Muscle of leg (tissue), 16 donors: ENCODE results near the gene MOB3A. TPM values are rescaled to one million over a fixed set of nuclear protein-coding genes. Genes with fewer than 3 reads are reported as not detected.
A peak's percentile ranks its signal among the peaks of the same experiment; 100 is the strongest.

Experiments
- DNase-seq: peaks from one replicate; pipeline ENCODE4 v3.0.0; 2013
- H3K27ac ChIP-seq: one replicate; pipeline ENCODE4 v1.5.1; 2013; ENCODE audit warnings: mild to moderate bottlenecking, low read length, control low read depth
- H3K27me3 ChIP-seq: one replicate; pipeline ENCODE4 v1.6.1; 2013; ENCODE audit warnings: low read length; ENCODE audit not compliant: control insufficient read depth, insufficient read depth
- H3K36me3 ChIP-seq: one replicate; pipeline ENCODE4 v1.6.1; 2013; ENCODE audit warnings: low read length; ENCODE audit not compliant: control insufficient read depth, insufficient read depth
- H3K4me1 ChIP-seq: one replicate; pipeline ENCODE4 v1.6.1; 2013; ENCODE audit warnings: low read length; ENCODE audit not compliant: control insufficient read depth, insufficient read depth
- H3K4me3 ChIP-seq: one replicate; pipeline ENCODE4 v1.5.1; 2013; ENCODE audit warnings: low read length, control low read depth
- H3K9me3 ChIP-seq: replicated peaks from 2 replicates; pipeline ENCODE4 v1.6.1; 2013; ENCODE audit warnings: low read depth, low read length; ENCODE audit not compliant: control insufficient read depth
- WGBS: methylation state at CpG from one replicate; pipeline ENCODE4 v1.1.5; 2013; ENCODE audit warnings: missing lambda C conversion rate; ENCODE audit not compliant: insufficient coverage; 5-methylcytosine and 5-hydroxymethylcytosine counted together
- long read RNA-seq, 11 donors: transcript quantifications; one replicate each; lab custom pipeline, GENCODE V29; 2026
- polyA plus RNA-seq, 8 donors: library from polyadenylated mRNA; unstranded; fragments of 120-200 nt; gene quantifications; one replicate each; pipeline versions ENCODE4 v1.2.1 to v1.2.3, GENCODE V29; 2013; ENCODE audit warnings: inconsistent platforms in 1 of 8, low replicate concordance in 1 of 8; ENCODE audit not compliant: insufficient read length in 8 of 8, insufficient read depth in 1 of 8
- total RNA-seq: library from RNA; stranded (reverse); fragments of 120-200 nt; gene quantifications from one replicate; pipeline ENCODE4 v1.2.4, GENCODE V29; 2013

MOB3A gene
- total RNA-seq (7.4 TPM), polyA plus RNA-seq (10 to 100 TPM; 14.7 to 22.1 (median 17.3) TPM)
- long read RNA-seq, donor 1 = 0 reads
- long read RNA-seq, donor 2, partial matches to known transcripts = 0 of 1 reads
- long read RNA-seq, donor 2, other reads (novel, unspliced or antisense) = 0 of 1 reads
- long read RNA-seq, donor 3, transcript MOB3A-201 (5 exons, 3,391 nt) = major isoform, 9 of 9 reads
- long read RNA-seq, donor 3, partial matches to known transcripts = 0 of 9 reads
- long read RNA-seq, donor 3, other reads (novel, unspliced or antisense) = 0 of 9 reads
- long read RNA-seq, donor 4, partial matches to known transcripts = 0 of 6 reads
- long read RNA-seq, donor 4, other reads (novel, unspliced or antisense) = 0 of 6 reads
- long read RNA-seq, donor 5, partial matches to known transcripts = 0 of 4 reads
- long read RNA-seq, donor 5, other reads (novel, unspliced or antisense) = 0 of 4 reads
- long read RNA-seq, donor 6, partial matches to known transcripts = 0 of 4 reads
- long read RNA-seq, donor 6, other reads (novel, unspliced or antisense) = 0 of 4 reads
- long read RNA-seq, donor 7, partial matches to known transcripts = 0 of 3 reads
- long read RNA-seq, donor 7, other reads (novel, unspliced or antisense) = 0 of 3 reads
- long read RNA-seq, donor 8, partial matches to known transcripts = 0 of 1 reads
- long read RNA-seq, donor 8, other reads (novel, unspliced or antisense) = 0 of 1 reads
- long read RNA-seq, donor 9, partial matches to known transcripts = 0 of 1 reads
- long read RNA-seq, donor 9, other reads (novel, unspliced or antisense) = 0 of 1 reads
- long read RNA-seq, donor 10, partial matches to known transcripts = 0 of 6 reads
- long read RNA-seq, donor 10, other reads (novel, unspliced or antisense) = 0 of 6 reads
- long read RNA-seq, donor 11, partial matches to known transcripts = 0 of 4 reads
- long read RNA-seq, donor 11, other reads (novel, unspliced or antisense) = 0 of 4 reads

DNA sequence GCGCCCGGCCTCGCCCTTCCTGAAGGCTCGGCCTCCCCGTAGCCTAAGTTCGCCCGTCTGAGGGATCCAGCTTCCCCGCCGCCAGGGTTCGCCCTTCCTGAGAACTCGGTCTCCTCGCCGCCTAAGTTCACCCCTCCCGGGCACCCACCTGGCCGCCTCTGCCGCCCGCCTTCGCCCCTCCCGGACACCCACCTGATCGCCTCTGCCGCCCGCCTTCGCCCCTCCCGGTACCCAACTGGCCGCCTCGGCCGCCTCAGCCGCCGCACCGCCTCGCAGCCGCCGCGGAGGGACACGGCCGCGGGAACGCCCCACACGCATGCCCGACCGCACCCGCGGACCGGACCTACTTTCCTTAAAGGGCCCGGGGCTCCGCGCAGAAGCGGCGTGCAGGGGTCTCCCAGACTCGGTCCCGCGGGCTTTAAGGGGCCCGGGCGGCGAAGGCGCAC is at the start of gene MOB3A:
MOB3A (minus strand) TSS at position 293 of the 446 bp plus-strand sequence. CDS start 17,766 bp downstream, outside the sequence.
- peaks cover 40% of the 10 kb centered on the region for H3K36me3 ChIP-seq
- H3K27me3 ChIP-seq = no peaks in the 10 kb centered on the region
- H3K4me1 ChIP-seq = peaks cover 28% of the 10 kb centered on the region
- H3K9me3 ChIP-seq = no peaks in the 10 kb centered on the region
- H3K27ac ChIP-seq = peak within 1 kb of the TSS; percentile 92
- under 1% methylated on average over 56 of the region's 56 CpGs for WGBS
- peak; percentile 97 for DNase-seq
- H3K4me3 ChIP-seq = peak within 1 kb of the TSS; percentile 78

DNA sequence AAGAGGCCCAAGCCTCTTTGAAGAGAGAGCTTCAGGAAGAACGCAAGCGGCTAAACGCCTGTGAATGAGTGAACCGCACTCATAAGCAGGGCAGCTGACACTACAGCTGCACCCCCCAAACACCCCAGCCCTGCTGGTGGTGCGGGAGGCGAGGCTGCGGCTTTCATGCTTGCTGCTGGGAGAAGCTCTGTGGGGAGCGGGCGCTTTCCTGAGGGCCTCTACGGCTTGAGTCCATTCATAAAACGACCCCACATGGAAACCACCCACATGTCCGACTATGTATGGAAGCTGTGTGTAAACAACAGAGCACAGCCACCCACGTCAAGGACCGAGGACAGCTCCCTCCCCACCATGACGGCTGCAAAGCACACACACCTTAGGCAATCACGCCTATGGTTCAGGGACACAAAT is 49.7 kb upstream of the MOB3A start:
- WGBS = 80% methylated on average over 1 of the region's 16 CpGs
- no peaks in the 10 kb centered on the region for H3K27me3 ChIP-seq
- DNase-seq = peak; percentile 13
- no peaks in the 10 kb centered on the region for H3K9me3 ChIP-seq
- no peak overlapping the region for H3K4me3 ChIP-seq
- H3K36me3 ChIP-seq = peaks cover 29% of the 10 kb centered on the region
- no peak overlapping the region for H3K27ac ChIP-seq
- peaks cover 21% of the 10 kb centered on the region for H3K4me1 ChIP-seq

DNA sequence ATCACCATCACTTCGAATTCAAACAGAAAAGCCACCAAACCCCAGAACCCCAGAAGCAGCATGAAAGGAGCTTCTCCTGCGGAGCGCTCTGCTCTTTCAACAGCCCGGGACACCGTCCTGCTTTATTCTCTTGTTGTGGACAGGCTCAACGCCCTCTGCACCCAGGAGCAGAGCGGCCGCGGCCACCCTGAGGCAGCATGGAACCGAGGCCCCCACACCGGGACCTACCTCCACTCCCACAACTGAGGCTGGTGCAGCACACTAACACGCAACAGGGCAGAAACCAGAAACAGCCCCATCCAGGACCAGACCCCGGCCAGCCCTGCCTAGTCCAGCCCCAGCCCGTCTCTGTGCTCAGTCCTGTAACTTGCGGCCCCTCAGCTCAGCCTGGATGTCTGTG is 48.1 kb upstream of the MOB3A start:
- Histone ChIP-seq H3K27me3 (no peaks in the 10 kb centered on the region), H3K4me3 (no peak overlapping the region), H3K27ac (no peak overlapping the region), H3K36me3 (peaks cover 28% of the 10 kb centered on the region), H3K4me1 (peaks cover 19% of the 10 kb centered on the region), H3K9me3 (no peaks in the 10 kb centered on the region)
- WGBS = 93% methylated on average over 10 of the region's 15 CpGs
- no peak for DNase-seq

DNA sequence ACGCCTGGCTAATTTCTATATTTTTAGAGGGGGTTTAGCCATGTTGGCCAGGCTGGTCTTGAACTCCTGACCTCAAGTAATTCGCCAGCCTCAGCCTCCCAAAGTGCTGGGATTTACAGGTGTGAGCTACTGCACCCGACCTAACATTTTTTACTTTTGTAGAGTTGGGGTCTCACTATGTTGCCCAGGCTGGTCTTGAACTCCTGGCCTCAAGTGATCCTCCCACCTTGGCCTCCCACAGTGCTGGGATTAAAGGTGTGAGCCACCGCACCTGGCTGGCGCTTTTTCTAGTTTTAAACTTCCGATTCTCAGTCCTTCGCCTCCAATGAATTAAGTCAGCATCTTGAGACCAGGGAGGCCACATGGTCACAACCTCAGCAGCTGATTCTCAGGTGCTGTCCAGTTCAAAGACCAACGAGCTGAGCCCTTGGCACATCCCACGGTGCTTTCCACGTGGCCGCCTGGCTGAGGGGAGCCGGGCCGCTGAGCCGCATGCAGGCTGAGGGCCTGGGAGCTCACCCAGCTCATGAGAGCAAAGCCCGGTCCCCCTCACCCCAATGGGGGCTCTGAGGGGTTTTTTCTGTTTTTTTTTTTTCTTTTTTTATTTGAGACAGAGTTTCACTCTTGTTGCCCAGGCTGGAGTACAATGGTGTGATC is 46.2 kb upstream of the MOB3A start:
- Histone ChIP-seq H3K4me1 (peaks cover 23% of the 10 kb centered on the region), H3K36me3 (peaks cover 39% of the 10 kb centered on the region), H3K9me3 (no peaks in the 10 kb centered on the region), H3K27me3 (no peaks in the 10 kb centered on the region), H3K4me3 (no peak overlapping the region), H3K27ac (no peak overlapping the region)
- DNase-seq = no peak
- WGBS = 96% methylated on average over 9 of the region's 15 CpGs

DNA sequence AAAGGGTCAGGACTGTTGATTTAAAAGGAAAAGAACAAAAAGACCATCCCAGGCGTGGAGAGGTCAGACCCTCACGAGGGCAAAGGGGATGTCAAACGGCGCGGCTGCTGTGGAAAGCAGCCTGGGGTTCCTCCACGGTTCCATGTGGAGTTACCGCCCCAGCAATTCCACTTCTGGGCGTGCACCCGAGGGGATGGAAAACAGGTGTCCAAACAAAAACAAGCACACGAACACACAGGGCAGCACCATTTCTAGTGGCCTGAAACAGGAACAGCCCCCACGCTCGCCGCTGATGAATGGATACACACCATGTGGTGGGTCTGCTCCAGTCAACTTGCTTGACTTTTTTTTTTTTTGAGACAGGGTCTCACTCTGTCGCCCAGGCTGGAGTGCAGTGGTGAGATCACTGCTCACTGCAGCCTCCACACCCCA is 44.0 kb upstream of the MOB3A start:
- no peak overlapping the region for H3K4me3 ChIP-seq
- H3K9me3 ChIP-seq = no peaks in the 10 kb centered on the region
- H3K27me3 ChIP-seq = no peaks in the 10 kb centered on the region
- 76% methylated on average over 10 of the region's 14 CpGs for WGBS
- peaks cover 43% of the 10 kb centered on the region for H3K36me3 ChIP-seq
- peaks cover 21% of the 10 kb centered on the region for H3K4me1 ChIP-seq
- peak overlapping the region; percentile 69 for H3K27ac ChIP-seq
- peak; percentile 22 for DNase-seq

DNA sequence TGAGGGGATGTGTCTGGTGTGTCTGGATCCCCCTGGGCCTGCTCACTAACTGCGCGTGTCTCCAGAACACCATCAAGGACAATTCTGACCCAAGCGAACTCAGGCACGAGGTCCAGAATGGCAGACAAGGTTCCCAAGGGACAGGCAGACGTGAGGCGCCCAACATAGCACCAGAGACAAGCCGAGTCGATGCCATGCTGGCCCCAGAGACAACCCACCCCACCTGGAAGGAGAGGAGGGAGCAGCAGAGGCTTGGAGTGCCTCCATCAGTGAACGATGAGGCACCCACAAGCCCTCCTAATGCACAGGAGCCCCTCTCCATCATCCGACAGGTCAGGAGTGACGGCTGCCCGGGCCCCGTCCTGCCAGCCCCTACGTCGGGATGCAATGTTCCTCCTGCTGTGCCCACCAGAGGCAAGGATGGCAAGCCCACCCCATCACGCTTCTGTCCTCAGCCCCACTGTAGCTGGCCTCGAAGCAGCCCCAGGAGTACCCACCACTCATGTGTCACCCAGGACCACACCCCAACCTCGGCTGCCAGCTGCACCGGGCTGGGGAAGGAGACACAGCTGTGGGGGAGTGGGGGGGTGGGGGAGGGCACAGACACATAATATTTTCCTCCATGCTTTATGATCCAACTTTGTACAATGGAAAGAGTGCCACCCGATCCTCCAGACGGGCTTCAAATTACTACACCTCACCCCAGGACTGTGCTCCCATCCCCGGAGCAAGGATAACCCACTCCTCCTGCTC is 43.4 kb upstream of the MOB3A start:
- Histone ChIP-seq H3K36me3 (peaks cover 40% of the 10 kb centered on the region), H3K9me3 (no peaks in the 10 kb centered on the region), H3K27me3 (no peaks in the 10 kb centered on the region), H3K4me3 (no peak overlapping the region), H3K27ac (peak overlapping the region; percentile 69), H3K4me1 (peaks cover 21% of the 10 kb centered on the region)
- 77% methylated on average over 14 of the region's 22 CpGs for WGBS
- DNase-seq = peak; percentile 19

DNA sequence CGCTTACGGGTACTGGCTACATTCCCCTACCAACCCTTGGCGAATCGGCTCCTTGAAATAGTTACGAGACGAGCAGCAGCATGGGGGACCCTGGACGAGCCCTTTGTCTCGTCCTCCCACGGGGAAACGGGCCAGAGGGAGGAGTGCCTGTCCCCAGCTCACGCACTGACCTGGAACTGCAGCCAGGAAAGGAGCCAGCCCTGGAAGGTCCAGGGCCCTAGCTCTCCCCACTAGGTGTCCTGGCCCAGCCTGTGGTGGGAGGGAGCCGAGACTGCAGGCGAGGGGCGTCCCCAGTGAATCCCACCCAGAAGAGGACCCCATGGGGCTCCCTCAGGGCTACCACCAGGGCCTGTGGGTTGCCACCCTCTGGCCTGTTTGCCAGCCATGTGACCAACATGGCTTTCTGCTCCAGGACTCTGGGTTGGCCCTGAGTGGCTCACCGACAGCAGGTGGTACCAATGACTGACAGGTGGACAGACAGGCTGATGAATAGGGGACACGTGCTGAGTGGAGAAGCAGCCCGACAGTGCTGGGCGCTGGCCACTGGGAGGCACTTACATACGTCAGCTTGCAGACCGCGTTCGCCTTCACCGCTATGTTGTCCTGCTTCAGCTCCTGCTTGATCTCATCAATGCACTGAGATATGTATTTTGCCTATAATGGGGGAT is 42.1 kb upstream of the MOB3A start:
- 80% methylated on average over 23 of the region's 23 CpGs for WGBS
- Histone ChIP-seq H3K4me3 (no peak overlapping the region), H3K27ac (peak overlapping the region; percentile 7), H3K9me3 (no peaks in the 10 kb centered on the region), H3K4me1 (peaks cover 21% of the 10 kb centered on the region), H3K36me3 (peaks cover 35% of the 10 kb centered on the region), H3K27me3 (no peaks in the 10 kb centered on the region)
- DNase-seq = no peak

DNA sequence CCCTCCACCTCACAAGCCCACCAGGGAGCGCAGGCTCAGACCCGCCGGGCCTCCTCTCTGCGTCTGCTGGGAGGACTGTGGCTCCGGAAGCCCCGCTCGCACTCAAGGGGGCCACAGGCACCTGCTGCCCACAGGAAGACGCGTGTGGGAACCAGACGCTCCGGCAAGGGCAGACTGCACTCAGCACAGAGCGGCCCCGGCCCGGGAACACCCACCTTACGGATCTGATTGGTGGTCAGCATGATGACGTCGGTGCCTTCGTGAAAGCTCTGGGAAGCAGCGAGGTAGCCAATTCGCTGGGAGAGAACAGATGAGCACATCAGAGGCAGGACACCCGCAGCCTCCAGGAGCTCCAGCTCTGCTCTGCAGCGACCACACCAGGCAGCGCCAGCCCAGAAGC is 40.7 kb upstream of the MOB3A start:
- no peak overlapping the region for H3K27ac ChIP-seq
- no peaks in the 10 kb centered on the region for H3K27me3 ChIP-seq
- no peak overlapping the region for H3K4me3 ChIP-seq
- H3K36me3 ChIP-seq = peaks cover 49% of the 10 kb centered on the region
- whole genome bisulfite sequencing = 82% methylated on average over 22 of the region's 23 CpGs
- H3K4me1 ChIP-seq = peaks cover 21% of the 10 kb centered on the region
- no peak for DNase-seq
- H3K9me3 ChIP-seq = no peaks in the 10 kb centered on the region
